ENCODE results near the gene DCAF7.

DNA sequence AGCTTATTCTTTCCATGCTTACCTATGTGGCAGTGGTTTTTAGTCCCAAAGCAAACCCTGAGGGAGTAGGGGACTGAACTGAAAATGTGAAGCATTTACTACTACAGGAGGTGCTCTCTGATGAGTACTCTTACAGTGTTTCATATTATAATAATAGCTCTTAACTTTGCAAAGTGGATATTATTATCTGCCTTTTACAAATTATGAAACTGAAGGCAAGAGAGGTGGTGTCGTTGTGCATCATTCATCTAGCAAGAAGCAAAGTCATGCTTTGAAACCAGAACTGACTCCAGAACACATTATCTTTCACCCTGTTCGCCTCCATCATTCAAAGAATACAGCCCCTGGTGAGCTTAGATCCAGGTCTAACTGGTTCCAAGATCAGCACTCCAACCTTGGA is 35.3 kb upstream of the DCAF7 start:
- TF ChIP-seq ZNF274 (IDR thresholded peaks at IDR 0.05; ENCODE audit: low read depth, low read length) = no peak
- TF ChIP-seq SUZ12 (IDR thresholded peaks at IDR 0.05; ENCODE audit: extremely low read depth, insufficient read depth, insufficient read length) = no peak

Data from NT2/D1 (cell line).